Chondrocyte (in vitro differentiated cells): ENCODE results near the gene MTARC2. TPM values are rescaled to one million over a fixed set of nuclear protein-coding genes. Genes with fewer than 3 reads are reported as not detected.

Source experiments
- DNase-seq: peaks from one replicate; pipeline ENCODE4 v3.0.0; 2021; ENCODE audit warnings: mixed read lengths, low spot score
- H3K27ac Mint-ChIP-seq: one replicate; pipeline ENCODE4 v1.8.0; 2021; ENCODE audit warnings: mild to moderate bottlenecking, moderate library complexity, mixed read lengths; ENCODE audit not compliant: unreplicated experiment
- H3K27me3 Mint-ChIP-seq: 2 replicates; pipeline ENCODE4 v1.8.0; 2021; ENCODE audit warnings: low read depth, mixed read lengths
- H3K36me3 Mint-ChIP-seq: 2 replicates; pipeline ENCODE4 v1.8.0; 2021; ENCODE audit warnings: low read depth, mixed read lengths
- H3K4me1 Mint-ChIP-seq: 2 replicates; pipeline ENCODE4 v1.8.0; 2021; ENCODE audit warnings: low read depth, mild to moderate bottlenecking, mixed read lengths
- H3K4me3 Mint-ChIP-seq: one replicate; pipeline ENCODE4 v1.8.0; 2021; ENCODE audit warnings: mild to moderate bottlenecking, moderate library complexity, mixed read lengths; ENCODE audit not compliant: unreplicated experiment
- H3K9me3 Mint-ChIP-seq: 2 replicates; pipeline ENCODE4 v1.8.0; 2021; ENCODE audit warnings: low read depth, mixed read lengths
- total RNA-seq: library from RNA; stranded (reverse); gene quantifications from 3 replicates; pipeline ENCODE4 v1.2.1, GENCODE V29; 2021
- TF ChIP-seq, protein P1 (sequence below): fragments of 200-600 bp; sonication (generic); IDR thresholded peaks from 2 replicates; pipeline ENCODE4 v1.5.0; 2021; ENCODE audit warnings: antibody characterized with exemption, mild to moderate bottlenecking, moderate library complexity

MTARC2 gene
- total RNA-seq, 1 donor from 2014 or later, result 19.5 TPM

DNA sequence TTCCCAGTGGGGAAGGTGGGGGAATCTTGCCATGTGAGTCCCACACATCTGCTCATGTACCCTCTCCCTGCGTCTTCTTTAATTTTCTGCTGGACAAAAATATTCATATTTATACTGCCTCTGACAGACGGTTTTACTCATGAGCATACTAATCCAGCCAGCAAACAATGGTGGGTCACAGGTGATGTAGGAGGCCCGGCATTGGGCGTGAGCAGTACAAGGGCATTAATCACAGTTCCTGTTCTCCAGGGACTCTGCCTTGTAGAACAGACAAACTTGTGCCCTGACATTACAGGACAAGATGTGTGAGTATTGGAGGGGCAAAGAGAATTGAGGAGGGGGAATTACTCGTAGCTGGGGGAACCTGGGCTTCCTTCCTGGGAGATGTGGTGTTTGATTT, 63.6 kb downstream of the MTARC2 start:
- Mint-ChIP-seq H3K27me3 (no peaks in the 10 kb centered on the region), H3K4me3 (no peak overlapping the region), H3K36me3 (peaks cover 4% of the 10 kb centered on the region), H3K27ac (no peak overlapping the region), H3K9me3 (no peaks in the 10 kb centered on the region), H3K4me1 (peaks cover 15% of the 10 kb centered on the region)
- DNase-seq, result no peak
- TF ChIP-seq, protein P1, sequence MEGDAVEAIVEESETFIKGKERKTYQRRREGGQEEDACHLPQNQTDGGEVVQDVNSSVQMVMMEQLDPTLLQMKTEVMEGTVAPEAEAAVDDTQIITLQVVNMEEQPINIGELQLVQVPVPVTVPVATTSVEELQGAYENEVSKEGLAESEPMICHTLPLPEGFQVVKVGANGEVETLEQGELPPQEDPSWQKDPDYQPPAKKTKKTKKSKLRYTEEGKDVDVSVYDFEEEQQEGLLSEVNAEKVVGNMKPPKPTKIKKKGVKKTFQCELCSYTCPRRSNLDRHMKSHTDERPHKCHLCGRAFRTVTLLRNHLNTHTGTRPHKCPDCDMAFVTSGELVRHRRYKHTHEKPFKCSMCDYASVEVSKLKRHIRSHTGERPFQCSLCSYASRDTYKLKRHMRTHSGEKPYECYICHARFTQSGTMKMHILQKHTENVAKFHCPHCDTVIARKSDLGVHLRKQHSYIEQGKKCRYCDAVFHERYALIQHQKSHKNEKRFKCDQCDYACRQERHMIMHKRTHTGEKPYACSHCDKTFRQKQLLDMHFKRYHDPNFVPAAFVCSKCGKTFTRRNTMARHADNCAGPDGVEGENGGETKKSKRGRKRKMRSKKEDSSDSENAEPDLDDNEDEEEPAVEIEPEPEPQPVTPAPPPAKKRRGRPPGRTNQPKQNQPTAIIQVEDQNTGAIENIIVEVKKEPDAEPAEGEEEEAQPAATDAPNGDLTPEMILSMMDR, result no peak

DNA sequence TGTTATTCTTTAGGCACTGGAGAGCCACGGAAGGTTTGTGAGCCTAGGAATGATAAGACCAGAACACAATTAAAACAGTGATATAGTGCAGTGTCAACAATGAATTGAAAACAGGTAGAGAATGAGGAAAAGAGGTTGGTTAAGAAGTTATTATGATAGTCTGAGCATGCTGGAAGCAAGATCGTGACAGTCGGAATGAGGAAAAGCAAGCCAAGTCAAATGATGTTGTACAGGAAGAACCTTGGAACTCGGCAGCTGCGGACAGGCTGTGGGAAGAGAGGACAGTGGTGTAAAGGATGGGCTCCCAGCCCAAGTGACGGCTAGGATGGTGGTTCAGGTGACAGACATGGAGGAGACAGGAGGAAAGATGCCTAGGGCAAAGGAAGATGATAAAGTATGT, 64.2 kb downstream of the MTARC2 start:
- H3K4me3 Mint-ChIP-seq, result no peak overlapping the region
- no peaks in the 10 kb centered on the region for H3K9me3 Mint-ChIP-seq
- TF ChIP-seq, protein P1, result no peak
- H3K27me3 Mint-ChIP-seq, result no peaks in the 10 kb centered on the region
- peaks cover 4% of the 10 kb centered on the region for H3K36me3 Mint-ChIP-seq
- no peak overlapping the region for H3K27ac Mint-ChIP-seq
- no peak for DNase-seq
- peaks cover 15% of the 10 kb centered on the region for H3K4me1 Mint-ChIP-seq

DNA sequence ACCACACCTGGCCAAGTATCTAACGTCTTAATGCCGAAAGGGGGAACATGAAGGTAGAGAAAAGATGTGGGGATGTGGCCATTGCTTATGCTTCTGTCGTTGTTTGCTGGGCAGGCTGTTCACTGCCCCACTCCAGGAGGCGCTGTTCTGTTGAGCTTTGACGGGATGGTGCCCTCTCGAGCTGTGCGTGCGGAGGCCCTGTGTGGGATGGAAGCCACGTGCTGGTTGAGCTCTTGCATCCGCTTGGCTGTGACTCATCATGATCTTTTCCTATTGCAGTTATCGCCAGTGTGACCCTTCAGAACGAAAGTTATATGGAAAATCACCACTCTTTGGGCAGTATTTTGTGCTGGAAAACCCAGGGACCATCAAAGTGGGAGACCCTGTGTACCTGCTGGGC, 64.9 kb downstream of the MTARC2 start:
- H3K27ac Mint-ChIP-seq, result no peak overlapping the region
- no peak overlapping the region for H3K4me3 Mint-ChIP-seq
- no peaks in the 10 kb centered on the region for H3K9me3 Mint-ChIP-seq
- peaks cover 4% of the 10 kb centered on the region for H3K36me3 Mint-ChIP-seq
- no peaks in the 10 kb centered on the region for H3K27me3 Mint-ChIP-seq
- TF ChIP-seq, protein P1, result no peak
- DNase-seq, result no peak
- H3K4me1 Mint-ChIP-seq, result peaks cover 15% of the 10 kb centered on the region

DNA sequence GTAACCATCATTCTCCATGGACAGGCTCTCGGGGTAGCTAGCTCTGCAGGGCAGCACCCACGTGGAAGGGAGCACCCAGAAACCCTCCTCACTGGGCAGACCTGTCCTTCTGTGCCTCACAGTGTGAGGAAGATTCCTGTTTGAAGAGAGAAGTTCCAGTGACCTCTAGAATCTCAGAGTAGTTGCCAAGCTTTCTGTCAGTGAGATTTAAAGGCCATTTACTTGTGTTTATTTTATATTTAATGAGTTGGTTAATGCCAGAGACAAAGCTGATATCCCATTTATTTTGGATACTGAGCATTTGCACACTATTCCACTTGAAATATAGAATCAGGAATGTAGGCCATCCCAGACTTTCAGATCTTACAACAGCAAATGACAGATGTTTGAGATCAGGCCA, 67.3 kb downstream of the MTARC2 start:
- Mint-ChIP-seq H3K27ac (no peak overlapping the region), H3K9me3 (no peaks in the 10 kb centered on the region), H3K4me1 (peaks cover 14% of the 10 kb centered on the region), H3K27me3 (no peaks in the 10 kb centered on the region), H3K4me3 (no peak overlapping the region), H3K36me3 (peaks cover 4% of the 10 kb centered on the region)
- no peak for DNase-seq
- TF ChIP-seq, protein P1, result no peak

DNA sequence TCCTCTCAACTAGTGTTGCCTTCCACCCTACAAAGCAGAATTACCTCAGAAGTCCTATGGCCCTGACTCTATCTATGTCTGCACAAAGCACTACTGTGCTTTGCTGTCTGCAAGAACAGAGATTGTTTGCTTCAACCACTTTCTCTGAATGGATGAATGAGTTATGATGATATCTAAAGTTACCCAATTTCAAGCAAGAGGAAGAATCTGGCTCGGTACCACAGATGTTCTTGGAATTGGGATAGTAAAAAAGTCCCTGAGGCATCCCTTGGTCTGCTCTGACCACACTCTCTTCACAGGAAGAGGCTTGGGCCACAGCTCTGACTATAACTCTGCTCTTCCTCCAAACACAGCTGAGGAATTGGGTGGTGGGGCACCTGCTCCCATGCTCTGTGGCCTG, 69.8 kb downstream of the MTARC2 start:
- H3K27ac Mint-ChIP-seq, result no peak overlapping the region
- H3K36me3 Mint-ChIP-seq, result no peaks in the 10 kb centered on the region
- no peak overlapping the region for H3K4me3 Mint-ChIP-seq
- H3K4me1 Mint-ChIP-seq, result peaks cover 14% of the 10 kb centered on the region
- DNase-seq, result no peak
- no peaks in the 10 kb centered on the region for H3K9me3 Mint-ChIP-seq
- TF ChIP-seq, protein P1, result no peak
- no peaks in the 10 kb centered on the region for H3K27me3 Mint-ChIP-seq
